ENCODE data around the gene OR51B4.

OR51B4 gene

GRCh38 chr11:5301846-5302245, at the start of gene OR51B4:
Gene OR51B4, minus strand, starts transcription at chr11:5301946. Its CDS starts 0 bp downstream, at chr11:5301946.
- Histone ChIP-seq H3K27ac (no peak within 1 kb of the TSS), H3K27me3 (no peaks in the 10 kb centered on the region), H3K9me3 (no peaks in the 10 kb centered on the region), H3K4me3 (no peak within 1 kb of the TSS), H3K36me3 (no peaks in the 10 kb centered on the region), H3K4me1 (no peaks in the 10 kb centered on the region)
- intact Hi-C loops (cut with DNase I; ENCODE audit: low total_unique reads) = no loop called here
- no peak for DNase-seq
- no peak for TF ChIP-seq CTCF (IDR thresholded peaks at IDR 0.05)

GRCh38 chr11:5351208-5351607, 49.5 kb upstream of the OR51B4 start, which contains the start of gene OR51B6:
Gene OR51B6, plus strand, starts transcription at chr11:5351508. Its CDS starts 0 bp downstream, at chr11:5351508.
- H3K27ac ChIP-seq = no peak within 1 kb of the TSS
- no peak for DNase-seq
- no peaks in the 10 kb centered on the region for H3K9me3 ChIP-seq
- no peak within 1 kb of the TSS for H3K4me3 ChIP-seq
- H3K27me3 ChIP-seq = no peaks in the 10 kb centered on the region
- intact Hi-C loops (cut with DNase I; ENCODE audit: low total_unique reads) = no loop called here
- H3K36me3 ChIP-seq = no peaks in the 10 kb centered on the region
- no peaks in the 10 kb centered on the region for H3K4me1 ChIP-seq
- no peak for TF ChIP-seq CTCF (IDR thresholded peaks at IDR 0.05)

- no peaks in the 10 kb centered on the region for H3K9me3 ChIP-seq
- no peak for TF ChIP-seq CTCF (IDR thresholded peaks at IDR 0.05)
- intact Hi-C loops (cut with DNase I; ENCODE audit: low total_unique reads) = no loop called here
Observed at GRCh38 chr11:5349550-5349949, 47.8 kb upstream of the OR51B4 start.

GRCh38 chr11:5348551-5349194, 46.9 kb upstream of the OR51B4 start:
- H3K27ac ChIP-seq = no peak overlapping the region
- no peaks in the 10 kb centered on the region for H3K36me3 ChIP-seq
- no peak overlapping the region for H3K4me3 ChIP-seq
- intact Hi-C loops (cut with DNase I; ENCODE audit: low total_unique reads) = no loop called here
- H3K27me3 ChIP-seq = no peaks in the 10 kb centered on the region
- no peaks in the 10 kb centered on the region for H3K4me1 ChIP-seq
- DNase-seq = no peak
- TF ChIP-seq CTCF (IDR thresholded peaks at IDR 0.05) = no peak
- no peaks in the 10 kb centered on the region for H3K9me3 ChIP-seq

More at GRCh38 chr11:5349550-5349949, 47.8 kb upstream of the OR51B4 start:
- Histone ChIP-seq H3K4me1 (no peaks in the 10 kb centered on the region), H3K27ac (no peak overlapping the region), H3K4me3 (no peak overlapping the region), H3K27me3 (no peaks in the 10 kb centered on the region), H3K36me3 (no peaks in the 10 kb centered on the region)
- no peak for DNase-seq

- H3K27me3 ChIP-seq = no peaks in the 10 kb centered on the region
- H3K4me3 ChIP-seq = no peak overlapping the region
- no peaks in the 10 kb centered on the region for H3K4me1 ChIP-seq
- intact Hi-C loops (cut with DNase I; ENCODE audit: low total_unique reads) = no loop called here
- DNase-seq = no peak
- H3K9me3 ChIP-seq = no peaks in the 10 kb centered on the region
- no peaks in the 10 kb centered on the region for H3K36me3 ChIP-seq
- no peak for TF ChIP-seq CTCF (IDR thresholded peaks at IDR 0.05)
- no peak overlapping the region for H3K27ac ChIP-seq
Observed at GRCh38 chr11:5345831-5346230, 44.1 kb upstream of the OR51B4 start.

Data from tibial artery (tissue), 4 donors.